GM12865 (cell line): Measurements from ENCODE around the gene WWC1.
A peak's percentile ranks its signal among the peaks of the same experiment; 100 is the strongest.

Experiments
- DNase-seq: peaks from one replicate; pipeline ENCODE4 v3.0.0; 2010; ENCODE audit warnings: low read depth
- H3K4me3 ChIP-seq: 2 replicates; pipeline ENCODE4 v1.5.1; 2011; ENCODE audit warnings: mild to moderate bottlenecking, low read depth, low read length, control low read depth
- CTCF ChIP-seq: IDR thresholded peaks from 2 replicates; pipeline ENCODE4 v1.5.1; 2011; ENCODE audit warnings: low read length, control low read depth, low read depth, inconsistent platforms; ENCODE audit not compliant: insufficient read depth; ENCODE audit errors: missing control alignments

WWC1 gene

GRCh38 chr5:168270476-168270875 lies 21.0 kb upstream of the WWC1 start:
- no peak for DNase-seq
- TF ChIP-seq CTCF: no peak
- no peak overlapping the region for H3K4me3 ChIP-seq

GRCh38 chr5:168273056-168273980 lies 18.1 kb upstream of the WWC1 start:
- no peak for DNase-seq
- H3K4me3 ChIP-seq: no peak overlapping the region
- no peak for TF ChIP-seq CTCF

GRCh38 chr5:168274406-168274805 lies 17.0 kb upstream of the WWC1 start:
- TF ChIP-seq CTCF: no peak
- no peak overlapping the region for H3K4me3 ChIP-seq
- DNase-seq: no peak

- DNase-seq: no peak
- TF ChIP-seq CTCF: no peak
- H3K4me3 ChIP-seq: no peak overlapping the region
These were observed 15.5 kb upstream of the WWC1 start for GRCh38 chr5:168275940-168276339.

- H3K4me3 ChIP-seq: no peak overlapping the region
- DNase-seq: peak; percentile 29
- TF ChIP-seq CTCF: no peak
These were observed 9.3 kb upstream of the WWC1 start for GRCh38 chr5:168282120-168282519.

GRCh38 chr5:168284809-168285208 lies 6.6 kb upstream of the WWC1 start:
- no peak overlapping the region for H3K4me3 ChIP-seq
- no peak for TF ChIP-seq CTCF
- DNase-seq: no peak

- no peak for DNase-seq
- TF ChIP-seq CTCF: no peak
- no peak overlapping the region for H3K4me3 ChIP-seq
These were observed 5.7 kb upstream of the WWC1 start for GRCh38 chr5:168285696-168286095.
